Left renal cortex interstitium (tissue), 4 donors: ENCODE measurements around the gene SIPA1L3. TPM values are rescaled to one million over a fixed set of nuclear protein-coding genes. Genes with fewer than 3 reads are reported as not detected.

Source experiments
- DNase-seq, 4 donors: peaks; one replicate each; pipeline ENCODE4 v3.0.0-alpha.2; 2013; ENCODE audit warnings: low read depth in 4 of 4, low spot score in 2 of 4, missing footprints in 1 of 4
- polyA plus RNA-seq, 4 donors: library from polyadenylated mRNA; unstranded; fragments of 120-200 nt; gene quantifications; one replicate each; pipeline ENCODE4 v1.2.1, GENCODE V29; 2013; ENCODE audit not compliant: insufficient read length in 4 of 4

SIPA1L3 gene
- polyA plus RNA-seq, 4 donors = 17.3 to 29.4 (median 22.8) TPM

- no peak for DNase-seq
Measured at GRCh38 chr19:37941782-37942515, 34.9 kb downstream of the SIPA1L3 start.

GRCh38 chr19:37942516-37942902 is 35.5 kb downstream of the SIPA1L3 start:
- DNase-seq = no peak

DNA sequence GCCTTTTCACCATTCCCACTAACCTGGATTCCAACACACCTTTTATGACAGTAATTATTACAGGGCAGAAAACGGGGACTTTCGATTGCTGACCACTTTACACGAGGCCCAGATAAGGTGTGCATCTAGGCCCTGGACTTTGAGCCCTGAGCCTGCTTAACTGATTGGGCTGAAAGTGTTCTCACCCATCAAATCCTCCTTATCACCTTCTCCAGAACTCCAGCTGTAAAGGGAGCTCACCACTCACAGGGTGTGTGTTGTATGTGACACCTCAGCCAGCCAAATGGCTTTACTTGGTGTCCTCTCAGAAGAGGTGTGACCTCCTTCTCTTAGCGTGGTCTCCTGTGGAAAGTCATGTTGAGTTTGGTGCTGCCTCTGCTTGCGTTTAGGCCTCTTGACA is 36.5 kb downstream of the SIPA1L3 start:
- DNase-seq = no peak

DNA sequence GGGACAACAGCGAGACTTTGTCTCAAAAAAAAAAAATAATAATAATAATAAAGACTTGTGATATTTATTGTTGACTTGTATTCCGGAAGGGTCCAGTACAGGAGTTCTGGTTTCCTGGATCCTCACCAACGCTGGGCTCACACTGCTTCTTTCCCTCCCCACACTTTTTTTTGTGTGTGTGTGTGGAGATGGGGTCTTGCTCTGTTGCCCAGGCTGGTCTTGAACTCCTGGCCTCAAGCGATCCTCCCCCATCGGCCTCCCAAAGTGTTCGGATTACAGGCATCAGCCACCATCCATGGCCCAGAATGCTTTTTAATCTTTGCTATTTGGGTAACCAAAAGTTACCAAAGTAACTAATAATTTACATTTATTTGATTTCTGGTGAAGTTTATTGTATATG is 39.1 kb downstream of the SIPA1L3 start:
- DNase-seq = no peak

DNA sequence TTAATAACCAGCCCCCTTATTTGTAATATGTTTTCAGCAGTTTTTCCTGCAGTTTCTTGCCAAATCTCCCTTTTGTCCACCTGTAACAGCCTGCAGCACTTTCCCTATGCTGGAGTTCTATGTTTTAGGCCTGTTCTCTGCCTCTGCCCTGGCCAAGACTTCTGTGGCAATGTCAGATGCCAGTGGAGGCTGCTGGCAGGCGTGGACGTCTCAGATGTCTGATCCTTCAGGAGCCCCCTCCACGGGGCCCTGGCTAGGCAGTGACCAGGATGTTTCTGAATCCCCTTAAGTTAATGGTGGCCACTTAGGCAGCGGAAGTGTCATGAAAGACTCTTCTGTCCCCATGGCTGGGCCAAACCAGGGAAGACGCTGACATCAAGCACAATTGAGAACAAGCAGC is 40.8 kb downstream of the SIPA1L3 start:
- no peak for DNase-seq

GRCh38 chr19:37948362-37948761 is 41.4 kb downstream of the SIPA1L3 start:
- DNase-seq = no peak

DNA sequence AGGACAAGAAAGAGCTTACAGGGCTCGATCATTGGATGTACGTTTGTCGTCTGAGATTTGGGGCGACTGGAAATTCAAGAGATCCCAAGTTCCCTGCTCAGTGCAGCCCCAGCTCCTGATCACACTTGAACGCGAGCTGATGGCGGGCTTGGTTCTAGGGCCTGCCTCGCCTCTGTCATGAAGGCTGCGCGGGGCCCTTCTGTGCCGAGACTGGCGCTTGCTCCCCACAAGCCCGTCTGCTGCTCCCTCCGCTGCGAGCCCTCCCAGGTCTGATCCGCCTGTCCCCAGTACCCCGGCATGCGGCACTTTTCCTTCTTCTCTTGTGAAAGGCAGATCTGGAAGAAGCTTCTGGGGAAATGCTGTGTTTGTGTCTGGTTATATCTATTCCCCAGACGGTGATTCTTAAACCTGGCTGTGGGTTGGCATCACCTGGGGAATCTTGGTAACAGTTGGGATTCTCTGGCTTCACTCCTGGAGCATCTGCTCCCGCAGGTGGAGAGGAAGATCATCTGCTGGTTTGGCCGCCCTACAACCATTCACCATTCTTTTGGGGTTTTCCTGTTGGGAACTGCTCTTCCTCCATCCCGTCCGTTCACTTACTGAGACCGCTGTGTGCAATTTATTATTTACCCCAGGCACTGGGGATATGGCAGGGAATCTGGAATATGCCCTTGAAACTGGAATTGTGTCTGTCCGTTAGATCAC is 43.6 kb downstream of the SIPA1L3 start:
- DNase-seq = no peak

DNA sequence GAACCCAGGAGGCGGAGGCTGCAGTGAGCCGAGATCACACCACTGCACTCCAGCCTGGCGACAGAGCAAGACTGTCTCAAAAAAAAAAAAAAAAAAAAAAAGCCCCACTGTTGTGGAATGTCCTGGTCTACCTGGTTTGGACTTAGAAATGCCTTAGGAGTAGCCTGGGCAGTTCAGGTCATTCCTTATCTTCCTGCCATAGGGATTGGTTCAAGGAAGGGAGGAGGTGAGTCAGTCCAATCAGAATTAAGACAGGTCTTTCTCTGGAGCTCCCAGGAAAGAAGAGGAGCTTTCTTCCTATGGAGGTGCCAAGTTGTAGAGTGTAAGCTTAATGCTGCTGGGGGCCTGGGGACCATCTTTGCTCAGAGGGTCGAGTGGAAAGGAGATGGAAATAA is 44.8 kb downstream of the SIPA1L3 start:
- no peak for DNase-seq

GRCh38 chr19:37953171-37953917 is 46.3 kb downstream of the SIPA1L3 start:
- DNase-seq = peak in 2 of 4 donors; percentile 37 to 43

GRCh38 chr19:37953918-37954303 is 46.9 kb downstream of the SIPA1L3 start:
- no peak for DNase-seq

GRCh38 chr19:37954421-37954874 is 47.4 kb downstream of the SIPA1L3 start:
- DNase-seq = no peak

DNA sequence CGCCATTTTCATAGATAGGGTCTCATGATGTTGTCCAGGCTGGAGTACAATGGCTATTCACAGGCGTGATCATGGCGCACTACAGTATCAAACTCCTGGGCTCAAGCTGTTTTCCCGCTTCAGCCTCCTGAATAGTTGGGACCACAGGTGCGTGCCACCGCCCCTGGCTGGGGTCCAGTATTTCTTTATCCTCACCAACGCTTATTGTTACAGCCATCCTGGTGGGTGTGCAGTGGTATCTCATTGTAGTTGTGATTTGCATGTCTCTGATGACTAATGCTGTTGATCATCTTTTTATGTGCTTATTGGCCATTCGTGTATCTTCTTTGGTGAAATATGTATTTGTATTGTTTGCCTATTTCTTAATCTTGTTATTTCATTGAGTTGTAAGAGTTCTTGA is 49.0 kb downstream of the SIPA1L3 start:
- no peak for DNase-seq

DNA sequence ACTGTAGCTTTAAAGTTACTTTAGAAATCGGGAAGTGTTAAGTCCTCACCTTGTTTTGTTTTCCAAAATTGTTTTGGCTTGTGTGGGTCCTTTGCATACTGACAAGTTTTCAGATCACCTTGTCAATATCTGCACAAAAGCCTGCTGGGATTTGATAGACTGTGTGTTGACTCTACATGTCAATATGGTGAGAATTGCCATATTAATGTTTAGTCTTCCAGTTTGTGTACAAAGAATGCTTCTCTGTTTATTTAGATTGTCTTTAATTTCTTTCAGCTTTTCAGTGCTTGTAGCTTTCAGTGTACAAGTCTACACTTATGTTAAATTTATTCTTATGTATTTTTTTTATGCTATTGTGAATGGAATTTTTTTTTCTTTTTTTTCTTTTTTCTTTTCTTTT is 50.2 kb downstream of the SIPA1L3 start:
- no peak for DNase-seq

- no peak for DNase-seq
Measured at GRCh38 chr19:37959665-37960114, 52.7 kb downstream of the SIPA1L3 start.

DNA sequence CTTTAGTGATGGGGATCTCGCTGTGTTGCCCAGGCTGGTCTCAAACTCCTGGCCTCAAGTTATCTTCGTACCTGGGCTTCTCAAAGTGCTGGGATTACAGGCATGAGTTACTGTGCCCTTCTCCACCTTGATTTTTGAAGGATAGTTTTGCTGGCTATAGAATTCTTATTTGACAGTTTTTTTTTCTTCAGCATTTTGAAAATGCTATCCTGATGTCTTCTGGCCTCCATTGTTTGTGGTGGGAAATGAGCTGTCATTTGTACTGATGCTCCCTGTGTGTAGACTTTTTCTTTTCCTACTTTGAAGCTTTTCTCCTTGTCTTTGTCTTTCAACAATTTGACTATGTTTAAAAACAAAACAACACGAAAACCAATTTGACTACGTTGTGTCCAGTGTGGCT is 54.2 kb downstream of the SIPA1L3 start:
- no peak for DNase-seq

- DNase-seq = no peak
Measured at GRCh38 chr19:37963190-37963936, 56.4 kb downstream of the SIPA1L3 start.

DNA sequence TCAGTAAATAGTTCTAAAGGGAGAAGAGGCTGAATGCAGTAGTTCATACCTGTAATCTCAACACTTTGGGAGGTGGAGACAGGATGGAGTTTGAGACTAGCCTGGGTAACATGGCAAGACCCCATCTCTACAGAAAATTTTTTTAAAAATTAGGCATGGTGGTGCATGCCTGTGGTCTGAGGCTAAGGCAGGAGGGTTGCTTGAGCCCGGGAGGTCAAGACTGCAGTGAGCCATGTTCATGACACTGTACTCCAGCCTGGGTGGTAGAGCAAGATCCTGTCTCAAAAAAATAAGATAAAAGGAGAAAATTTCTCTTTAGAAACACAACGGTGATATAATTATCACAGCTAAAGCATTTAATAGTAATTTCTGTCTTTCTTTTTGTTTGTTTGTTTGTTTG is 57.1 kb downstream of the SIPA1L3 start:
- no peak for DNase-seq

- DNase-seq = no peak
Measured at GRCh38 chr19:37966211-37966661, 59.2 kb downstream of the SIPA1L3 start.

GRCh38 chr19:37966662-37967231 is 59.7 kb downstream of the SIPA1L3 start:
- DNase-seq = no peak

GRCh38 chr19:37969695-37970094 is 62.7 kb downstream of the SIPA1L3 start:
- no peak for DNase-seq
